Suprapubic skin (tissue), 4 donors: ENCODE measurements around the gene SMIM24.

ENCODE experiments used
- CTCF ChIP-seq, 2 donors: fragments of 200-600 bp in 1 of 2; fragments of 450-650 bp in 1 of 2; sonication (generic) in 1 of 2; IDR thresholded peaks; one replicate each; pipeline ENCODE4 v1.5.1; 2016 to 2019; ENCODE audit warnings: antibody characterized with exemption in 2 of 2, mild to moderate bottlenecking in 1 of 2, moderate library complexity in 1 of 2
- EP300 ChIP-seq: sonication (generic); formaldehyde crosslinking; IDR thresholded peaks from one replicate; pipeline ENCODE4 v1.6.1; 2017; ENCODE audit warnings: antibody characterized with exemption
- POLR2A ChIP-seq, 2 donors: fragments of 450-650 bp; IDR thresholded peaks; one replicate each; pipeline ENCODE4 v1.6.1; 2017; ENCODE audit warnings: antibody characterized with exemption in 2 of 2, mild to moderate bottlenecking in 2 of 2, moderate library complexity in 2 of 2
- POLR2AphosphoS5 ChIP-seq, 3 donors: sonication (generic); formaldehyde crosslinking; IDR thresholded peaks; one replicate each; pipeline ENCODE4 v1.6.1; 2017; ENCODE audit warnings: antibody characterized with exemption in 3 of 3

- TF ChIP-seq POLR2AphosphoS5 (IDR thresholded peaks at IDR 0.05): no peak
- no peak for TF ChIP-seq POLR2A (IDR thresholded peaks at IDR 0.05)
- no peak for TF ChIP-seq CTCF (IDR thresholded peaks at IDR 0.05)
- no peak for TF ChIP-seq EP300
Observed at GRCh38 chr19:3480383-3481091, at the start of gene SMIM24.
